Neural cell (in vitro differentiated cells): Measurements from ENCODE around the gene STX1A.

ENCODE experiments used
- CTCF ChIP-seq: fragments of 450-650 bp; IDR thresholded peaks from 2 replicates; pipeline ENCODE4 v1.5.1; 2014; ENCODE audit warnings: antibody characterized with exemption, mild to moderate bottlenecking, moderate library complexity; ENCODE audit not compliant: poor library complexity, severe bottlenecking
- EZH2 ChIP-seq: fragments of 200-600, 300-800 bp; shearing (Covaris generic), sonication (generic); IDR thresholded peaks from 2 replicates; pipeline ENCODE4 v1.6.1; 2014; ENCODE audit warnings: antibody characterized with exemption, low read length, borderline replicate concordance, mild to moderate bottlenecking; ENCODE audit not compliant: insufficient read depth, poor library complexity, severe bottlenecking
- TAF1 ChIP-seq: IDR thresholded peaks from 2 replicates; pipeline ENCODE4 v1.6.1; 2012; ENCODE audit warnings: low read depth

DNA sequence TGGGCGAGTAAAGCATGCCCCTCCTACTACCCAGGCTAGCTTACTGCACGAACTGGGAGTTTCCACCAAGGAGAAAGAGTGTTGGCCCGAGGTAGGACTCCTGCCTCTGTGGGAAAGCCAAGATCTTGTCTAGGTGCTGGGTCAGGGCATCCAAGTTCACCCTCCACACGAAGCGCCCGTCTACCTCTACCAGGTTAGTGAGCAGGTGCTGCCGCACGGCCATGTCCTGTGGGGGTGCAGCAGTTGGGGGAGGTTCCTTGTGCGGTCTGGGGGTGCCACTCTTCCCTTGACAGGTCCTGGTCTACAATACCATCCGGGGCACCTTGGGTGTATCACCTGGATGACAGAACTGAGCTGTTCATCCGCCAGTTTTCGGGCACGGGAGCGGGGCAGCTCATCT is 17.4 kb upstream of the STX1A start:
- no peak for TF ChIP-seq CTCF
- TF ChIP-seq EZH2: no peak
- TF ChIP-seq TAF1: no peak
